NCI-H460 (cell line): Measurements from ENCODE around the gene C14orf132. TPM values are rescaled to one million over a fixed set of nuclear protein-coding genes. Genes with fewer than 3 reads are reported as not detected.

ENCODE experiments used
- DNase-seq: peaks from one replicate; pipeline ENCODE4 v3.0.0-alpha.2; 2016; ENCODE audit warnings: low read depth; ENCODE audit errors: extremely low read depth
- total RNA-seq: library from RNA; depleted of rRNA; stranded (reverse); fragments of >200 nt; shearing (Covaris generic); gene quantifications from 2 replicates; pipeline ENCODE4 v1.2.3, GENCODE V29; 2014

The C14orf132 gene
- total RNA-seq, 1 experiment from 2014 or later, result 0.22 TPM

DNA sequence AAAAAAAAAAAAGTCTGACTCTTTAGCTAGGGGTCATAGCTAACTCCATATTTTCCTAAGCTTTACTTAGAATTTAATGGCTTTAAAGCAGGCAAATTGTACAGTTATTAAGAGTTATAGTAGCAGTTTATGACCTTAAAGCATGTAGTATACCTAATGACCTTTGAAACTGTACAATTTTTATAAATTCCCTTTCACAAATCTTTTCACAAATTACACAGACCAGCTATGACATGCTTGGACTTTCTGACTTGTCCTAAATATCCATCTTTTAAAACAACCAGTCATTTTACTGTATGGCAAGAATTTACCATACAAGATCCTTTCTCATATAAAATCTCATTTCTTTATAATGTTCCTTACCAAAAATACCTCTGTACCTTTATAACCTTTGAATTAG lies 74.8 kb downstream of the C14orf132 start:
- no peak for DNase-seq

DNA sequence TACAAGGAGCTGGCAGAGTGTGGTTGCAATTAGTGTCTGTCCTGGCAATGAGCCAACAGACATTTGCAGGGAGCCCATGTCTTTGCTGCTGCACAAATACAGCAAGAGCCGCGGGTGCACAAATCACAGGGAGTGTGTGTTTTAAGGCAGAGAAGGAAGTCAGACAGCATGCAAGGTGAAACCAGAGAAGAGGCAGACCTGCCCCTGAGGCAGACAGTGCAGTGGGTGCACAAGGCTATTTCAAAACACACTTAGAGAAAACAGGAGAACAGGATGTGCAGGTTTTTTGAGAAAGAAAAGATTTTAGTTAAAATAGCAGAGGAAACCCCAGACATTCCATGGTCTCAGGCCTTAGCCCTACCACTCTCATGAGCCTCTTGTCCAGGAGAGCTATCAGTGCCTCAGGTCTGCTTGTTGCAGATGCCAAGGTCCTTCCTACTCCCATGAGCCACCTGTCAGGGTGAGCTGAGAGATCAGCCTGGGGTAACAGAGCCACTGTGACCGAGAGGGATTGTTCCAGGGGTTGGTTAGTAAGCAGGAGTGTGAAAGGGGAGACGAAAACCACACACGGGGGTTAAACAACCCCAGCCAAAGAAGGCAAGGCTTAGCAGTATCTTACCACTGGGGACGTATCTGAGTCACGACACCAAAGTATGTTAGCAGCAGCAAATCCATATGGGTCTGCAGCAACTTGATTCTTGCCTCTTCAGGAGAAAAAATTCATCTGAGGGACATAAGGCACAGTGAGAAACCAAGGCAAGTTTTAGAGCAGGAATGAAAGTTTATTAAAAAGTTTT lies 78.1 kb downstream of the C14orf132 start:
- DNase-seq, result no peak

DNA sequence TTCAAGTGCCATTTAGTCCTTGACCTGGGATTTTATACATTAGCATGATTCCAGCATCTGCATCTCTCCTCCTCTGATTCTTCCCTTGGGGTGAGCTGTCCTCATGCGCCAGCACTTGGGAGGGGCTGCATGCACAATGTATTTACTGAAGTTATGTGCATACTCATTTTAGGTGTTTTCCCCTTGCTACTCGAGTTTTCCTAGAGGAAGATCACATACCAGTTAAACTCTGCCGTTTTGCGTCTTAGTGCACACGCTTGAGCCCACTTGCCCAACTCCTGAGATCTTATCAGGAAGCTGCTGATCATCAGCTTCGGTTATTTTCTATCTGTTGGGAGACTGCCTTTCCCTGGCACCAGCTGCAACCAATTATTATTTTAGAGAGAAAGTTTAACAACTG lies 78.8 kb downstream of the C14orf132 start:
- no peak for DNase-seq

DNA sequence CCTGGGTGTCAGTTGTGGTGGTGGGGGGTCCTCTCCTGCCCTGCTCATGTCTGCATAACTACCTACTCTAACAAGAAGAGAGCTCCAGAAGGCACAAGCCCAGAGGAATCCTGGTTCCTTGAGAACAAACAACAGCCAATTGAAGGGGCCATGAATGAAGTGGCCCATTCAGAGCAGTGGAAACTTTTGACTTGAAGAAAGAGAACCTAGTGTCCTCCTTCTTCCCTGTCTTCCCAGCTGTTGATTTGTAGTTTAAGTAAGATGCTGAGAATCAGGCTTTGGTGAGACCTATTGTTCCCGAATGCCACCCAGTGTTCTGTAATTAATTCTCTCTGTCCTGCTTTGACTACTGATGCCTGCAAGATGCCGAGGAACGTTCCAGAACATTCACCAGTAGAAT lies 79.2 kb downstream of the C14orf132 start:
- no peak for DNase-seq

GRCh38 chr14:96119947-96120346 lies 80.8 kb downstream of the C14orf132 start:
- no peak for DNase-seq

GRCh38 chr14:96120392-96120791 lies 81.2 kb downstream of the C14orf132 start:
- DNase-seq, result no peak

GRCh38 chr14:96120941-96121340 lies 81.8 kb downstream of the C14orf132 start:
- DNase-seq, result no peak

GRCh38 chr14:96121660-96122395 lies 82.7 kb downstream of the C14orf132 start:
- no peak for DNase-seq

- no peak for DNase-seq
These were observed 83.3 kb downstream of the C14orf132 start for GRCh38 chr14:96122496-96122895.

- no peak for DNase-seq
These were observed 86.4 kb downstream of the C14orf132 start for GRCh38 chr14:96125536-96125935.

- no peak for DNase-seq
These were observed 87.2 kb downstream of the C14orf132 start for GRCh38 chr14:96126339-96126782.

DNA sequence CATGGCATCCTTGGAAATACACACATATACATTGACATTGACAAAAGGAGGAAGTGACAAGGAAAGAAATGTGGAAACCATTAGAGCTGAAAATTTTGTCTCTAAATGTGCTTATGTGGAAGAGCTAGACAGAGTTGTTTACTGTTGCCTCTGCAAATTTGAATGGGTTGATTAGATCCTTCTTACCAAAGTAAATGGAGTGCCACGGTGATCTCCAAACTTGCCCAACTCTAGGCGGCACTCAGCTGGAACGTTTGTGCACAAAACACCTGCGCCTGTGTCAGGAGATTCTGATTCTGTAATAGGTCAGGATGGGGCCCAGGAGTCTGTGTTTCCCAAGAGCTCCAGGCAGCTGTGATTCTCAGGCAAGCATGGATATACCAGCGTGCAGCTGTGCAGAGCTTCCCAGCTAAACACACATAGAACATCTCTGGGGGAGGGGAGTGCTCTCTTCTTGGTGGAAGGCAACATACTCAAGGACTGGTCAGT lies 87.7 kb downstream of the C14orf132 start:
- DNase-seq, result no peak

GRCh38 chr14:96129128-96129736 lies 90.1 kb downstream of the C14orf132 start:
- no peak for DNase-seq

GRCh38 chr14:96130391-96130790 lies 91.2 kb downstream of the C14orf132 start:
- no peak for DNase-seq

GRCh38 chr14:96130854-96131253 lies 91.7 kb downstream of the C14orf132 start:
- no peak for DNase-seq

DNA sequence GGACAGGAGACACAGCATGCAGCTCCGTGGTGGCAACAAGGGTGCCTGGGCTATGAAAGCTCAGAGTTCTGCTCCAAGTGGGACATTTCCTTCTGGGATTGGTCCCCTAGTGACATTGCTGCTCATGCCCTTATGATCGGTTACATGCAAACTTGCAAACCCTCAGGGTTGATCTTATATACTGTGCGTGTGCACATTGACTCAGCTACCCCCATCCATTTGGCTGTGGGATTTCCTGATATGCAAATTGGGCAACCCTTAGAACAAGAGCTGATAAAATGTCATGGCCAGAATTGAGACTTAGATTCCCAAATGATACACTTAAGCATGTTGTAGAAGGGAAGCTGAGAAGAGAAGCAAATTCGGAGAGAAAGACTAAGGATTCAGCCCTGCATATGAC lies 92.7 kb downstream of the C14orf132 start:
- DNase-seq, result no peak

GRCh38 chr14:96134508-96134907 lies 95.3 kb downstream of the C14orf132 start:
- no peak for DNase-seq

GRCh38 chr14:96135285-96135684 lies 96.1 kb downstream of the C14orf132 start:
- DNase-seq, result no peak

DNA sequence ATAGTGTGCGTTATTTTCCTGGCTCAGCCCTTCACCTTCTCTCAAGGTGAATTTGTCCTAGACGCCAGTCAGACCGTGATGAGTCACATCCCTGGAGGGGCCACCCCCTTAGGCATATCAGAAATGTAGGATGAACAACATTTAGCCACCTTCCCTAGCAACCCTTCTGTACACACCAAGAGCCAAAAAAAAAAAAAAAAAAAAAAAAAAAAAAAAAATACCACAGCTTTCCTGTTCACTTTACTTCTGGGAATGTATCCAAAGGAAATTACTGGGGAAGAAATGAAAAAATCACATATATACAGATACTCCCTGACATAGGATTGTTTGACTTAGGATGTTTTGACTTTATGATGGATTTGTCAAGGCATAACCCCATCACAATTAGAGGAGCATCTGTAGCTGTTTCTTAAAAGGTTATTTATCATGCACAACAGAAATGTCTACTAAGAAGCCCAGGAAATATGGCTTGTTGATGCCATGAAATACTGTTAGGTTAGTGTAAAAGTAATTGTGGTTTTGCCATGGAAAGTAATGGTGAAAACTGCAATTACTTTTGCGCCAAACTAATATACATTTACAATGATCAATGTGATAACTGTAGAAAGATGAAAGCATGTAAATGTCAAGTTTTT lies 97.3 kb downstream of the C14orf132 start:
- DNase-seq, result no peak

DNA sequence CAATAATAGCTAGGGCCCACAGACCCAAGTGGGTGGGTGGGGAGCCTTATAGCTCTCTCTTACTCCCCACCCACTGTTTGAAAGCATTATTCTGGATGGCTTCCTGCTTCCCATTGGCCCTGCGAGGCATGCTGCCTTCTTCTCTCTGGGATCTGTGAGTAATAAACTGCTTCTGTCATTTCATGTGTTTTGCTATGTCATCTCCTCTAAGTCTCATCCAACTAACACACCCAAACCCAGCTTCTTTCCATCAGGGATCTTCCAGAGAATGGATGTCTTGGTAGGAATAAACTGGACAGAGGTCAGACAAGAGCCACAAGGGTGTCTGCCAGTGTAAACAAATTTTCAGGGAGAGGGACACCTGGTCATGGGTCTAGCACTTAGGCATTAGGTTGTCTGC lies 99.1 kb downstream of the C14orf132 start:
- no peak for DNase-seq

- DNase-seq, result no peak
These were observed 100.0 kb downstream of the C14orf132 start for GRCh38 chr14:96139169-96139568.
